Lower lobe of right lung (tissue), 2 donors: Measurements from ENCODE around the gene KIAA1958. TPM values are rescaled to one million over a fixed set of nuclear protein-coding genes. Genes with fewer than 3 reads are reported as not detected.

Source experiments
- ATAC-seq, 2 donors: fragments of 200-7000 bp; cut with Tn5 transposase; one replicate each; pipeline ENCODE4 v1.9.1; 2020 to 2022; ENCODE audit warnings: mild to moderate bottlenecking in 2 of 2, moderate library complexity in 2 of 2
- DNase-seq: peaks from one replicate; pipeline ENCODE4 v3.0.0-alpha.2; 2020
- H3K27ac ChIP-seq: fragments of 200-600 bp; one replicate; pipeline ENCODE4 v1.8.0; 2022
- H3K27me3 ChIP-seq: fragments of 200-600 bp; one replicate; pipeline ENCODE4 v1.8.0; 2022; ENCODE audit warnings: low read depth
- H3K36me3 ChIP-seq: fragments of 200-600 bp; one replicate; pipeline ENCODE4 v1.8.0; 2022; ENCODE audit warnings: mild to moderate bottlenecking
- H3K4me1 ChIP-seq: fragments of 200-600 bp; one replicate; pipeline ENCODE4 v1.8.0; 2022
- H3K4me3 ChIP-seq: fragments of 200-600 bp; one replicate; pipeline ENCODE4 v1.8.0; 2022; ENCODE audit warnings: mild to moderate bottlenecking
- H3K9me3 ChIP-seq: fragments of 200-600 bp; one replicate; pipeline ENCODE4 v1.8.0; 2022
- CTCF ChIP-seq: fragments of 200-600 bp; IDR thresholded peaks from one replicate; pipeline ENCODE4 v1.8.0; 2022; ENCODE audit warnings: antibody characterized with exemption, mild to moderate bottlenecking
- intact Hi-C: fragments of 100-400 bp; cut with DNase I; formaldehyde crosslinking; loops from one replicate; pipeline ENCODE4 v1.11.0; 2022
- total RNA-seq: library from RNA; stranded (reverse); fragmentation: NEBNext Ultra II Directional; extraction: Animal tissue kit (Norgen Biotek cat#: 25700); gene quantifications from one replicate; pipeline ENCODE4 v1.2.1, GENCODE V29; 2021
- donor health status: DM: no; HTN: yes; CAD: no; lungs with severe emphysema.

KIAA1958 gene
- total RNA-seq, 1 donor from 2014 or later = 14.1 TPM

DNA sequence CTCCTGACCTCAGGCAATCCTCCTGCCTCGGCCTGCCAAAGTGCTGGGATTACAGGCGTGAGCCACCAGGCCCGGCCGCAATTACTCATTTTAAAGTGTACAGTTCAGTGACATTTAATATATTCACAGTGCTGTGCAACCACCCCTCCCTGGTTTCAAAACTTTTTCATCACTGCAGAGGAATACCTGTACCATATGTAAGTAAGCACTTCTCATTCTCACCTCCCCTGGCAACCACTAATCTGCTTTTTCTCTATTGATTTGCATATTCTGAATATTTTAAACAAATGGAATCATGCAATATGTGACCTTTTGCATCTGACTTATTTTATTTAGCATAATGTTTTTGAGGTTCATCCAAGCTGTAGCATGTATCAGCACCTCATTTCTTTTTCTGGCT, 21.3 kb upstream of the KIAA1958 start:
- no peak for ATAC-seq
- Histone ChIP-seq H3K27ac (no peak overlapping the region), H3K4me3 (no peak overlapping the region), H3K36me3 (peaks cover 44% of the 10 kb centered on the region), H3K4me1 (no peaks in the 10 kb centered on the region), H3K27me3 (no peaks in the 10 kb centered on the region), H3K9me3 (no peaks in the 10 kb centered on the region)
- no peak for TF ChIP-seq CTCF
- DNase-seq = no peak
- intact Hi-C loops = no loop called here

DNA sequence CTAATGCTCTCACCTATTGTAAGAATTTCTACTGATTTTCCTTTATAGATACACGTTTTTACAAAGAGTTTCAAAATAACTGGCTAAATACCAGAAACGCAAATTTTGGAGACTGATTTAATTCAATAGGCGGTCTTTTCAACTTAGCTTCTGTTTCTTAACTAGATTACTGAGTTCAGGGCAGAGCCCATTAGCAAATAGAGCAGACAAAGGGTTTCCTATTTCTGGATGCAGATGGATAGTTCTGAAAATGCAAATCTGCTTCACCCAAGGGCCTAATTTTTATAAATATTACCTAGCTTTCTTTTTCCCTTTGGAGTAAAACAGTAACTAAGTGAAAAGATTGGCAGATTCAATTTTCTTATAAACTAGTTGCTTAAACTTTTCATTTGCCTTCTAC, 13.6 kb upstream of the KIAA1958 start:
- no peak for TF ChIP-seq CTCF
- Histone ChIP-seq H3K36me3 (peaks cover 21% of the 10 kb centered on the region), H3K9me3 (peaks cover 7% of the 10 kb centered on the region), H3K4me3 (no peak overlapping the region), H3K4me1 (no peaks in the 10 kb centered on the region), H3K27me3 (no peaks in the 10 kb centered on the region), H3K27ac (no peak overlapping the region)
- no peak for DNase-seq
- ATAC-seq = no peak
- intact Hi-C loops = no loop called here

DNA sequence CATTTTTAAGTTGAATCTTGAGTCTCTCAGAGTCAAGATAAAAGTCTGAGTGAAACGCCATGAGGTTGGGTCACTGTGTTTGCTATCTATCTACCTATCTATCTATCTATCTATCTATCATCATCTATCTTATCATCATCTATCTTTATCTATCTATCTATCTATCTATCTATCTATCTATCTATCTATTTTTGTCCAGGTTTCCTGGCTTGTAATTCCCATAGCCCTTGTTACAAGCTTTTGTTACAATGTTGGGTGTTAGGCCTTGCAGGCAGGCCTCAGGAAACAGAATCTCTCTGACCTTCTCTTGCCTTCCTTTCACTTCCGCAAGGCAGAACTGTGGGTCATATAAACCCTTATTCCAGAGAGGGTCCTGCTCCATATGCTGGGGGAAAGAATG, 12.6 kb upstream of the KIAA1958 start:
- Histone ChIP-seq H3K36me3 (peaks cover 21% of the 10 kb centered on the region), H3K4me1 (no peaks in the 10 kb centered on the region), H3K4me3 (no peak overlapping the region), H3K27me3 (no peaks in the 10 kb centered on the region), H3K9me3 (peaks cover 7% of the 10 kb centered on the region), H3K27ac (no peak overlapping the region)
- ATAC-seq = no peak
- DNase-seq = no peak
- no peak for TF ChIP-seq CTCF
- intact Hi-C loops = no loop called here

DNA sequence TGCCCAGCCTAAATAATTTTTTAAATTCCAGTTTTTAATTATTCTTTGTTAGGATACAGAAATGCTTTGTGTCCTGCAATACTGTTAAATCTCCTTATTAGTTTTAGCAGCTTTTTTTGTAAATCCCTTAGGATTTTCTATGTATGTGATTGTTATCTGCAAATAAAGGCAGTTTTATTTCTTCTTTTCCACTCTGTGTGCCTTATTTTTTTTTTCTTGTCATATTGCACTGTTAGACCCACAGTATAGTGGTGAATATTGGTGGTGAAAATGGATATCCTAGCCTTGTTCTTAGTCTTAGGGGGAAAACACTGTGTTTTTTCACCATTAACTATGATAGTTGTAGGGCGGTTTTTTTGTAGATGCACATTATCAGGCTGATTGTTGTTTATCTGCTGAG, 11.3 kb upstream of the KIAA1958 start:
- H3K4me1 ChIP-seq = no peaks in the 10 kb centered on the region
- H3K4me3 ChIP-seq = no peak overlapping the region
- DNase-seq (no peak), ATAC-seq (no peak)
- no peak overlapping the region for H3K27ac ChIP-seq
- intact Hi-C loops = no loop called here
- no peak for TF ChIP-seq CTCF
- peaks cover 7% of the 10 kb centered on the region for H3K9me3 ChIP-seq
- H3K27me3 ChIP-seq = no peaks in the 10 kb centered on the region
- H3K36me3 ChIP-seq = peaks cover 20% of the 10 kb centered on the region

GRCh38 chr9:112477330-112477729, 9.3 kb upstream of the KIAA1958 start:
- intact Hi-C loops = no loop called here
- TF ChIP-seq CTCF = no peak
- Histone ChIP-seq H3K4me3 (no peak overlapping the region), H3K27me3 (no peaks in the 10 kb centered on the region), H3K9me3 (peaks cover 7% of the 10 kb centered on the region), H3K36me3 (peaks cover under 1% of the 10 kb centered on the region), H3K4me1 (no peaks in the 10 kb centered on the region), H3K27ac (no peak overlapping the region)
- no peak for ATAC-seq
- DNase-seq = no peak

DNA sequence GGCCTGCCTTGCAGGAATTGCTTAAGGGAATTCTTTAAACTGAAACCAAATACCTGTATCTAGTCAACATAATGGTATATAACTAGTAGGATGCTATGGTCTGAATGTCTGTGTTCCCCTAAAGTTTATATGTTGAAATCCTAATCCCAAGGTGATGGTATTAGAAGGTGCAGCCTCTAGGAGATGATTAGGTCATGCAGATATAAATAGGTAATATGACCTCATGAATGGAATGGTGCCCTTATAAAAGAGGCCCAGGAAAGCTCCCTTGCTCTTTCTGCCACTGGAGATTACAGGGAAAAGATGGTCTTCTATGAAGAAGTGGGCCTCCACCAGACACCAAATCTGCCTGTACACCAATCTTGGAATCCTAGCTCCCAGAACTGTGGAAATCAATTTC, 7.4 kb upstream of the KIAA1958 start:
- Histone ChIP-seq H3K4me3 (no peak overlapping the region), H3K4me1 (no peaks in the 10 kb centered on the region), H3K36me3 (no peaks in the 10 kb centered on the region), H3K27me3 (no peaks in the 10 kb centered on the region), H3K27ac (no peak overlapping the region), H3K9me3 (peaks cover 7% of the 10 kb centered on the region)
- no peak for TF ChIP-seq CTCF
- ATAC-seq (no peak), DNase-seq (no peak)
- intact Hi-C loops = no loop called here
